Measurements from ENCODE around the gene PLCB1.

Gene PLCB1

GRCh38 chr20:8557711-8558110, 425.6 kb downstream of the PLCB1 start:
- H3K9me2 ChIP-seq (replicated peaks; ENCODE audit: low read depth, low read length) = no peaks in the 10 kb centered on the region
- H3K9me3 ChIP-seq (ENCODE audit: insufficient read depth, low read depth, low read length) = peaks cover 20% of the 10 kb centered on the region
- H3K36me3 ChIP-seq (ENCODE audit: insufficient read depth, low read length) = no peaks in the 10 kb centered on the region
- no peaks in the 10 kb centered on the region for H3K4me1 ChIP-seq (ENCODE audit: insufficient read depth, low read length, poor library complexity, severe bottlenecking)
- no peaks in the 10 kb centered on the region for H3K27me3 ChIP-seq (ENCODE audit: insufficient read depth, low read length, poor library complexity, severe bottlenecking)
- H3F3A ChIP-seq (ENCODE audit: low read depth) = no peaks in the 10 kb centered on the region
- H3K9ac ChIP-seq (ENCODE audit: low read depth, low read length, poor library complexity, severe bottlenecking) = no peak overlapping the region
- TF ChIP-seq EZH2phosphoT487 (IDR thresholded peaks at IDR 0.05; ENCODE audit: borderline replicate concordance) = no peak
- no peak for TF ChIP-seq CTCF (conservative IDR thresholded peaks at IDR 0.05; ENCODE audit: low read length)
- no peak overlapping the region for H3K4me2 ChIP-seq (ENCODE audit: low read depth, low read length, poor library complexity, severe bottlenecking)
- H3K4me3 ChIP-seq (ENCODE audit: low read length, poor library complexity, severe bottlenecking) = no peak overlapping the region
- H2AFZ ChIP-seq (ENCODE audit: low read length) = no peak overlapping the region
- no peaks in the 10 kb centered on the region for H3K79me2 ChIP-seq (ENCODE audit: insufficient read depth, low read length)
- no peaks in the 10 kb centered on the region for H4K20me1 ChIP-seq (ENCODE audit: insufficient read depth, low read length, poor library complexity, severe bottlenecking)

GRCh38 chr20:8562356-8562755, 430.3 kb downstream of the PLCB1 start:
- no peak overlapping the region for H3K9ac ChIP-seq (ENCODE audit: low read depth, low read length, poor library complexity, severe bottlenecking)
- no peaks in the 10 kb centered on the region for H3K4me1 ChIP-seq (ENCODE audit: insufficient read depth, low read length, poor library complexity, severe bottlenecking)
- H2AFZ ChIP-seq (ENCODE audit: low read length) = no peak overlapping the region

GRCh38 chr20:8568075-8568474, 436.0 kb downstream of the PLCB1 start:
- no peak overlapping the region for H3K9ac ChIP-seq (ENCODE audit: low read depth, low read length, poor library complexity, severe bottlenecking)
- no peaks in the 10 kb centered on the region for H3K79me2 ChIP-seq (ENCODE audit: insufficient read depth, low read length)
- H3K36me3 ChIP-seq (ENCODE audit: insufficient read depth, low read length) = no peaks in the 10 kb centered on the region
- no peak overlapping the region for H2AFZ ChIP-seq (ENCODE audit: low read length)
- H4K20me1 ChIP-seq (ENCODE audit: insufficient read depth, low read length, poor library complexity, severe bottlenecking) = no peaks in the 10 kb centered on the region
- H3K4me2 ChIP-seq (ENCODE audit: low read depth, low read length, poor library complexity, severe bottlenecking) = no peak overlapping the region
- no peaks in the 10 kb centered on the region for H3K9me2 ChIP-seq (replicated peaks; ENCODE audit: low read depth, low read length)
- no peaks in the 10 kb centered on the region for H3K27me3 ChIP-seq (ENCODE audit: insufficient read depth, low read length, poor library complexity, severe bottlenecking)
- H3F3A ChIP-seq (ENCODE audit: low read depth) = no peaks in the 10 kb centered on the region
- H3K4me3 ChIP-seq (ENCODE audit: low read length, poor library complexity, severe bottlenecking) = no peak overlapping the region
- TF ChIP-seq EZH2phosphoT487 (IDR thresholded peaks at IDR 0.05; ENCODE audit: borderline replicate concordance) (no peak), CTCF (conservative IDR thresholded peaks at IDR 0.05; ENCODE audit: low read length) (no peak)
- H3K4me1 ChIP-seq (ENCODE audit: insufficient read depth, low read length, poor library complexity, severe bottlenecking) = no peaks in the 10 kb centered on the region
- H3K9me3 ChIP-seq (ENCODE audit: insufficient read depth, low read depth, low read length) = no peaks in the 10 kb centered on the region

More at GRCh38 chr20:8562356-8562755, 430.3 kb downstream of the PLCB1 start:
- Histone ChIP-seq H3K9me2 (replicated peaks; ENCODE audit: low read depth, low read length) (no peaks in the 10 kb centered on the region), H3K27me3 (ENCODE audit: insufficient read depth, low read length, poor library complexity, severe bottlenecking) (no peaks in the 10 kb centered on the region), H3K36me3 (ENCODE audit: insufficient read depth, low read length) (no peaks in the 10 kb centered on the region), H4K20me1 (ENCODE audit: insufficient read depth, low read length, poor library complexity, severe bottlenecking) (no peaks in the 10 kb centered on the region), H3K9me3 (ENCODE audit: insufficient read depth, low read depth, low read length) (peaks cover 4% of the 10 kb centered on the region), H3K4me2 (ENCODE audit: low read depth, low read length, poor library complexity, severe bottlenecking) (no peak overlapping the region), H3K79me2 (ENCODE audit: insufficient read depth, low read length) (no peaks in the 10 kb centered on the region), H3K4me3 (ENCODE audit: low read length, poor library complexity, severe bottlenecking) (no peak overlapping the region), H3F3A (ENCODE audit: low read depth) (no peaks in the 10 kb centered on the region)
- TF ChIP-seq CTCF (conservative IDR thresholded peaks at IDR 0.05; ENCODE audit: low read length) (no peak), EZH2phosphoT487 (IDR thresholded peaks at IDR 0.05; ENCODE audit: borderline replicate concordance) (no peak)
